Measurements from ENCODE around the gene ANGPTL8. TPM values are rescaled to one million over a fixed set of nuclear protein-coding genes. Genes with fewer than 3 reads are reported as not detected.

ANGPTL8 gene
- total and polyA plus RNA-seq, 9 of the 15 experiments (the other 6 are each of a cell fraction or from before 2014, with no cell fraction given): not detected

DNA sequence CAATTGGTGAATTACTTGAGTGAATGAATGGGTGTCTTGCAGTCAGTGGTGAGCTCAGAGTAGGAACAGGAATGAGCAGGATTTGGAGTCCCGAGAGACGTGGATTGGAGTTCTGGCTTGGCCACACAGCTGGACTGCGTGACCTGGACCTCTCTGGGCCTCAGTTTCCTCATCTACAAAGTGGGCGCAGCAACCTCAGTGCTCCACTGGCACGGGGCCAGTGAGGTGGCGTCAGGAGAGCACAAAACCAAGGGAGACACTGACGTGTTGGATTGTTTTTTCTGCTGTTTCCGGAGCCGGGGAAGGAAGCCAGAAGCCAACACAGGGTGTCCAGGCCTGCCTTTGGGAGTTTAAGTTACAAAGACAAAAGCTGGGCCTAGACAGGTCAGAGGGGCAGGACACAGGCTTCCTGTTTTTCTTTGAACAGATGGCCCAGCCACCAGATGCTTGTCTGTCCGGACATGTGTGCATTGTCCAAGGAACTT, 29.4 kb downstream of the ANGPTL8 start (continued):
- TF ChIP-seq JUND (IDR thresholded peaks at IDR 0.05; ENCODE audit: borderline replicate concordance, low read depth, low read length) (no peak), JUND (tag; IDR thresholded peaks at IDR 0.05; ENCODE audit: borderline replicate concordance, low read depth, low read length) (peak; percentile 16; the same call in 1 of the 3 replicates), ETV5 (CRISPR knock-in tag; IDR thresholded peaks at IDR 0.05; ENCODE audit: low read depth) (peak; percentile 85), ETV1 (tag; conservative IDR thresholded peaks at IDR 0.05; ENCODE audit: low read depth) (peak; percentile 61), SMAD1 (IDR thresholded peaks at IDR 0.05; ENCODE audit: low read depth, low read length, partially characterized antibody) (no peak), SMARCA5 (IDR thresholded peaks at IDR 0.05) (peak; percentile 98), BCOR (IDR thresholded peaks at IDR 0.05) (peak; percentile 98), RBM25 (IDR thresholded peaks at IDR 0.05; ENCODE audit: low read depth, low read length, severe bottlenecking) (peak; percentile 99), SP1 (CRISPR knock-in tag; IDR thresholded peaks at IDR 0.05) (peak; percentile 64; the same call in 1 of the 2 replicates), TCF7L2 (IDR thresholded peaks at IDR 0.05; ENCODE audit: low read depth, low read length) (no peak), NFIX (CRISPR knock-in tag; IDR thresholded peaks at IDR 0.05; ENCODE audit: low read depth) (peak; percentile 6; the same call in 1 of the 2 replicates), HDAC1 (IDR thresholded peaks at IDR 0.05) (peak in 1 of 2 experiments; percentile 38; a peak in 2 of 4 replicates), ZNF311 (CRISPR knock-in tag; IDR thresholded peaks at IDR 0.05) (no peak), CBX2 (IDR thresholded peaks at IDR 0.05; ENCODE audit: insufficient read depth, low read length, poor library complexity, severe bottlenecking) (no peak), TRIM24 (IDR thresholded peaks at IDR 0.05) (peak; percentile 55 to 56; a peak in 2 of 4 replicates), MYC (IDR thresholded peaks at IDR 0.05; ENCODE audit: low read depth, low read length) (peak; percentile 19; the same call in 1 of the 2 replicates), MYC (CRISPR knock-in tag; IDR thresholded peaks at IDR 0.05; ENCODE audit: borderline replicate concordance, low read depth) (no peak), DPF2 (IDR thresholded peaks at IDR 0.05) (peak; percentile 33; the same call in 1 of the 2 replicates), TAL1 (IDR thresholded peaks at IDR 0.05) (peak; percentile 80), GATA2 (CRISPR knock-in tag; IDR thresholded peaks at IDR 0.05) (peak; percentile 79), NCOA1 (IDR thresholded peaks at IDR 0.05; ENCODE audit: low read depth) (peak; percentile 23; the same call in 1 of the 2 replicates), ATF7 (IDR thresholded peaks at IDR 0.05) (peak; percentile 41; the same call in 1 of the 2 replicates), ARID1B (IDR thresholded peaks at IDR 0.05) (peak; percentile 76), NR2C2 (CRISPR knock-in tag; IDR thresholded peaks at IDR 0.05) (peak; percentile 57; the same call in 1 of the 2 replicates), NR2C2 (tag; IDR thresholded peaks at IDR 0.05) (0 out of 2 replicates have a peak, but pooled peaks have one; percentile 24), ZNF561 (CRISPR knock-in tag; conservative IDR thresholded peaks at IDR 0.05) (no peak), HDGF (IDR thresholded peaks at IDR 0.05) (0 out of 2 replicates have a peak, but pooled peaks have one; percentile 38), OTX1 (CRISPR knock-in tag; IDR thresholded peaks at IDR 0.05) (no peak), ADNP (tag; IDR thresholded peaks at IDR 0.05) (peak; percentile 93), ESRRA (IDR thresholded peaks at IDR 0.05; ENCODE audit: borderline replicate concordance, low read depth) (peak; percentile 34; the same call in 1 of the 2 replicates), TEAD4 (IDR thresholded peaks at IDR 0.05; ENCODE audit: low read length) (peak; percentile 82), TEAD4 (CRISPR knock-in tag; IDR thresholded peaks at IDR 0.05; ENCODE audit: borderline replicate concordance) (no peak)
- TF ChIP-seq, protein P1, sequence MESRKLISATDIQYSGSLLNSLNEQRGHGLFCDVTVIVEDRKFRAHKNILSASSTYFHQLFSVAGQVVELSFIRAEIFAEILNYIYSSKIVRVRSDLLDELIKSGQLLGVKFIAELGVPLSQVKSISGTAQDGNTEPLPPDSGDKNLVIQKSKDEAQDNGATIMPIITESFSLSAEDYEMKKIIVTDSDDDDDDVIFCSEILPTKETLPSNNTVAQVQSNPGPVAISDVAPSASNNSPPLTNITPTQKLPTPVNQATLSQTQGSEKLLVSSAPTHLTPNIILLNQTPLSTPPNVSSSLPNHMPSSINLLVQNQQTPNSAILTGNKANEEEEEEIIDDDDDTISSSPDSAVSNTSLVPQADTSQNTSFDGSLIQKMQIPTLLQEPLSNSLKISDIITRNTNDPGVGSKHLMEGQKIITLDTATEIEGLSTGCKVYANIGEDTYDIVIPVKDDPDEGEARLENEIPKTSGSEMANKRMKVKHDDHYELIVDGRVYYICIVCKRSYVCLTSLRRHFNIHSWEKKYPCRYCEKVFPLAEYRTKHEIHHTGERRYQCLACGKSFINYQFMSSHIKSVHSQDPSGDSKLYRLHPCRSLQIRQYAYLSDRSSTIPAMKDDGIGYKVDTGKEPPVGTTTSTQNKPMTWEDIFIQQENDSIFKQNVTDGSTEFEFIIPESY (CRISPR knock-in tag; IDR thresholded peaks at IDR 0.05): 0 out of 2 replicates have a peak, but pooled peaks have one; percentile 32

All from K562 (cell line).